DMS153 treated with DMSO at 0.1 percent for 48 hours (cell line): ENCODE data around the gene ATPAF1.
"Not testable (repeated sequence)": the region's sequence is repeated elsewhere in the genome, so short reads cannot be mapped to it uniquely, and the experiment has no call there.

Experiments
- DNase-seq: peaks from one replicate; lab custom pipeline; 2025; ENCODE audit not compliant: unreplicated experiment; lab: John Stamatoyannopoulos, UW

ATPAF1 gene

DNA sequence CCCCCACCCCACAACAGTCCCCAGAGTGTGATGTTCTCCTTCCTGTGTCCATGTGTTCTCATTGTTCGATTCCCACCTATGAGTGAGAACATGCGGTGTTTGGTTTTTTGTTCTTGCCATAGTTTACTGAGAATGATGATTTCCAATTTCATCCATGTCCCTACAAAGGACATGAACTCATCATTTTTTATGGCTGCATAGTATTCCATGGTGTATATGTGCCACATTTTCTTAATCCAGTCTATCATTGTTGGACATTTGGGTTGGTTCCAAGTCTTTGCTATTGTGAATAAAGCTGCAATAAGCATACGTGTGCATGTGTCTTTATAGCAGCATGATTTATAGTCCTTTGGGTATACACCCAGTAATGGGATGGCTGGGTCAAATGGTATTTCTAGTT, 17.0 kb downstream of the ATPAF1 start:
- DNase-seq, result not testable (repeated sequence)

DNA sequence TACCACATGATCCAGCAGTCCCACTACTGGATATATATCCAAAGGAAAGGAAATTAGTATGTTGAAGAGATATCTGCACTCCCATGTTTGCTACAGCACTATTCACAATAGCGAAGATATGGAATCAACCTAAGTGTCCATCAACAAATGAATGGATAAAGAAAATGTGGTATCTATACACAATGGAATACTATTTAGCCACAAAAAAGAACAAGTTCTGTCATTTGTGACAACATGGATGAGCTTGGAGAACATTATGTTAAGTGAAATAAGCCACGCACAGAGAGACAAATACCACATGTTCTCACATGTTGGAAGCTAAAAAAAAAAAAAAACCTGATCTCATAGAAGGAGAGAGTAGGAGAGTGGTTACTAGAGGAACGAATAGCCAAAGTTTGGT, 17.7 kb downstream of the ATPAF1 start:
- no peak for DNase-seq

DNA sequence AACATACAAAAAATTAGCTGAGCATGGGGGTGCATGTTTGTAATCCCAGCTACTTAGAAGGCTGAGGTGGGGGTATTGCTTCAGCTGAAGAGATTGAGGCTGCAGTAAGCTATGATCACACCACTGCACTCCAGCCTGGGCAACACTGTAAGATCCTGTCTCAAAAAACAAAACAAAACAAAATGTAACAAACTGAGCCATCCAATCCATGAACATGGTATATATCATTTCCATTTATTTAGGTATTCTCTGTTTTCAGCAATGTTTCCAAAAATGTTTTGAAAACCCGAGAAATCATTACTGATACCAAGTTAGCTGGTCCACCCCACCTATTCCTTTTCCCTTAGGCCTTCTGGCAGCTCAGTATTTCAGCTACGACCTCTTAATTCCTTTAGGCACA, 18.4 kb downstream of the ATPAF1 start:
- no peak for DNase-seq

DNA sequence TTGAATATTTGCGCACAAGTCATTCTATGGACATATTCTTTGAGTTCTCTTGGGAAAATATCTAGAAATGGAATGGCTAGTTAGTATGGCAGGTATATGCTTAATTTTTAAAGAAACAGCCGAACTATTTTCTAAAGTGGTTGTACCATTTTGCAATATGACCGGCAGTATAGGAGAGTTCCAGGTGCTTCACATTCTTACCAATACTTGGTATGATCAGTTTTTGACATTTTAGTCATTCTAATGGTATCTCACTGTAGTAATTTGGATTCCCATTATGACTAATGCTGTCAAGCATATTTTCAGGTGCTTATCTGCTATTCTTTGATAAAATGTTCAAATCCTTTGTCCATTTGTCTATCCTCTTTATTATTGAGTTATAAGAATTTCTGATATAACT, 20.6 kb downstream of the ATPAF1 start:
- no peak for DNase-seq

DNA sequence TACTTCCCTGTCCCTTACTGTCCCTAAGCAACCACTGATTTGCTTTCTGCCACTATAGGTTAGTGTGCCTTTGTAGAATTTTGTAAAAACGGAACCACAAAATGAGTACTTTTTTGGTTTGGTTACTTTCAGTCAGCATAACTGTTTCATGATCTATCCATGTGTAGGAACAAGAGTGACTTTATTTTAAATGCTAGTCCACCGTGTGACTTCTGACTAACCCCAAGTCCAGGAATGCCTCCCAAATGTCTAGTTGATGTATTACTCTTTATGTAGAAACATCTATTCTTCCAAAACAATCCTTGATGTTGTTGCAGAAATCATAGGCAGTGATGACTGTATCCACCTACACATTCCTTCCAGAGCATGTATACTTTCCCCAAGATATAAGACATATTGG, 21.3 kb downstream of the ATPAF1 start:
- no peak for DNase-seq

DNA sequence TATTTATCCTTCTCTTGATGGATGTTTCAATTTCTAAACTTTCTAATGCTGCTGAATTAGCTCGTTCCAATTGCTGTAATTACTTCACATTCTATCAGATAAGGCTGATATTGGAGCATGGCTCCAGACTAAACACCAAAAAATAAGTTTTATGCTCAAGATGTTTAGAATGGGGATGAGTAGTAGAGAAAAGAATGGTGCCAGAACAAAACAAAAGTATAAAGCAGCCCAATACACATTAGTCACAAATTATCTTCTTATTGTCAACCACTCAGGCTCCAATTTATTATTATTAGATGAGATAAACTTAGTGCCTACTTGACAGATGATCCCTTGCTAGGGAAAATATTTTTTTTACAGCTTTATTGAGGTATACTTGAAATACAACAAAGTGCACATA, 21.8 kb downstream of the ATPAF1 start:
- DNase-seq, result no peak

DNA sequence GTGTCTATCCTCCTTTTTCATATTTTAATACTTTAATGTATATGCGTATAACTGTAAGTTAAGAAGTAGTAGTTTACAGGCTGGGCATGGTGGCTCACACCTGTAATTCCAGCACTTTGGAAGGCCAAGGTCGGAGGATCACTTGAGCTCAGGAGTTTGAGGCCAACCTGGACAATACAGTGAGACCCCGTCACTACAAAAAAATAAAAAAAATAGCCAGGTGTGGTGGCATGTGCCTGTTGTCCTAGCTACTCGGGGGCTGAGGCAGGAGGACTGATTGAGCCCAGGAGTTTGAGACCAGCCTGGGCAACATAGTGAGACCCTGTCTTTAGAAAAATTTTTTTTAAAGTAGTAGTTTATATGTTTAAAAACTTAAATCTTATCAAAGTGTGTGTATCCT, 22.3 kb downstream of the ATPAF1 start:
- DNase-seq, result no peak

DNA sequence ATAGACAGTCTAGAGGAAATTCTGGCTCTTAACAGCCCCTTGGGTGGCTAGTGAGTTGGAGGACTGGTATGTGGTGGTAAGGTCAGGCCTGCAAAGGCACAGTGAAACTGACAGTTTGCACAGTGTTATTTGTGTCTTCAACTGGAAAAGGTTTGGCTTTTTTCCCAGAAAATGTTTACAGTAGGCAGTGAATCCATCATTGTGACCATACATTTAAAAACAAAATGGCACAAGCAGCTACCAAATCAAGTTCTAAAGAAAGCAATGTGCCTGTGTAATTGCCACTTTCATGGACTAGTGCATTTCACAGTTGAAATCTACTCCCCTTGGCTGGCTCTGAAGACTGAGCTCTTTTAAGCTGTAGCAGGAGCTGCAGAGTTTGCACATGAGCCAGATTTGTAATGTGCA, 24.8 kb downstream of the ATPAF1 start:
- peak; percentile 94 for DNase-seq

DNA sequence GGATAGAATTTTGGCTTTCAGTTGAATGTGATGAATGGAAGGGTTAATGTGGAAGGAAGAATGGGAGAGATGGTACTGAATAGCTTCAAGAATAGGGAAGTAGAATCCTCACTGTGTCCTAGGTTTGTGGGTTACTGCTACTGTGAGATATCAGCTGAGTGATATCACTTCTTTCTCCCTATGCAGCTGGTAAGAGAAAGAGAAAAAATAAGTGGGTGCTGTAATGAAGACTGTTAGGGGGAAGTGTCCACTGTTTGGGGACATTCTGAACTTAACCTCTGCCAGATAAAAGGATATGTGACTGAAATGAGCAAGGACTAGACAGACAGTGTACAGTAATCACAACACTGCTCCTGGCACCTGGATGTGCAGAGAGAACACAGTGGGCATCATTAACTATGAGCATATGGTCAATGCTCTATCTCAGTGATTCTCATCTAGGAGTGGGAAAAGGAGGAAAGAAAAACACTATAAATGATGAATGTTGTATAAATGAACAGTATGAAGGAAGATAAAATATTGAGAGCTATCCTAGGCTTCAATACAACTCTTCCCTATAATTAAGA, 26.0 kb downstream of the ATPAF1 start:
- no peak for DNase-seq

DNA sequence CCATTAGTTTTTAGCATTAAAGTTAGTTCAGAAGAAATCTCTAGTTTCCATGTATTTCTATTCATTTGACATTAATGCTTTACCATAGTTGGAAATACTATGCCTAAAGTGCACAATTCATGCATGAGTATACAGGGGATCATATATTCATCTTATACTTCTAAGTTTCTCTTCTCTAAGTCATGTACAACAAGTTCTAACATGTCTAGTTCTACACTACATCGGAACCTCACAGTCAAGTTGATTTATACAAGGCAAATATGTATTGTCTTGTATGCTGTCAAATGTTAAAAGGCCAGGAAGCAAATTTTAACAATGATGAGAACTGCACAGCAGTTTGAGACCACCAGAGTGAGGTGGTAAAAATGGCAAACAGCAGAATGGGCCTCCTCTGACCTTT, 28.6 kb downstream of the ATPAF1 start:
- DNase-seq, result no peak

DNA sequence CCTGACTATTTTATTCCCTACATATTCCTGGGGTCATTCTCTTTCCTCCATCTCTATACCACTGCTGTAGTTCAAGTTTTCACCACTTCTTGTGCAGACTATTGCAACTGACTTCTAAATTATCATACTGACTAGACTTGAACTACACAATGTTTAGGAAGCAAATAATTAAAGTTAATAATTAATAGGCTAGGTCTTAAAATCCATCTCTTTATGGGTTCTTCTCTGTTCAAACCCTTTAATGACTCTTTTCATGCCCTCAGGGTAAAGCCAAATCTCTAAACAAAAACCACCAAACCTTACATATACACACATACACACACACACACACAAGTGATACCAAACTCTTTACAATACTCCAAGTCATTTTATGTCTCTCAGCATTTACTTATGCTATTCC, 29.2 kb downstream of the ATPAF1 start:
- no peak for DNase-seq

DNA sequence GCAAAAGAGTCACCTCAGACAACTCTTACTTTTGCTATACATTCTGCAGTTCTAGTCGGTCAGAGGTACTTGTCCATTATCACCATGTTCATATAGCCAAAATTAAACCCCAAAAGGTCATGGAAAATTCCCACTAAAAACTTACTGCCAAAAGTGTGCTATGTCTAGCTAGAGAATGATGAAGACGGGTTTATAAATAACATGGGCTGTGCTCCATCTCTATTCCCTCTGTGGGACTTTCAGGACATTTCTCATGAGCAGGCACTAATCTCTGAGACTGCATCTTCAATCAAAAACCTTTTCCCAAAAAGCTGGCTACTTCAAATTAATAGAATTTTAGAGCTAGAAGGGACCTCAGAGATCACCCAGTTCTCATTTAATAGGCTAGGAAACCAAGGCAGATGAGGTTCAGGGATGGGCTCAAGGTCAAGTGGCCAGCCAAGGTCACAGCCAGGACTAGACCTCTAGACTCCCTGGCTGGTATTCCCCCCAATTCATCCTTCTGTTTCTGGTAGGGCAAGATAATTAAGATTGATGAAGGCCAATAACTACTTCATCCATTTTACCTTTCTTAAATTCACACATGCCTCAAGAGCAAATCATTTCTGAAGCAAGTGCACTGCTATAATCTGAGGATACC, 30.6 kb downstream of the ATPAF1 start:
- no peak for DNase-seq

DNA sequence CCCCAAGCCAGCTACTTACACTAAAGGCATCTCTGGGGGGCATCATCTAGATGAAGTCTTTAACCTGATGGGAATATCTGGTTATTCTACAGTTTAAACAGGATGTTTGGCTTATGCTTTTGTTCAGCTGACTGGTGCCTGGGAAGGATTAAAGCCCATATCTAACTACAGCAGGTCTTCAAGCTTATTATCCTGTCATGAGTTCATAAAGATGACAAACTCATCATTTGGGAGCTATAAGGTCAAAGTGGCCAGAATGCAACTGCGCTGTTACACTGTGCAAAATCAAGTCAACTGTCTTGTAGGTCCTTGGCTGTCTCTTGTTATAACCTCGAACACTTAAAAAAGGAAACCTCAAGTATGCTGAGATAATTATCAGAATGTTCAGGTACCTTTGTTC, 33.0 kb downstream of the ATPAF1 start:
- no peak for DNase-seq

DNA sequence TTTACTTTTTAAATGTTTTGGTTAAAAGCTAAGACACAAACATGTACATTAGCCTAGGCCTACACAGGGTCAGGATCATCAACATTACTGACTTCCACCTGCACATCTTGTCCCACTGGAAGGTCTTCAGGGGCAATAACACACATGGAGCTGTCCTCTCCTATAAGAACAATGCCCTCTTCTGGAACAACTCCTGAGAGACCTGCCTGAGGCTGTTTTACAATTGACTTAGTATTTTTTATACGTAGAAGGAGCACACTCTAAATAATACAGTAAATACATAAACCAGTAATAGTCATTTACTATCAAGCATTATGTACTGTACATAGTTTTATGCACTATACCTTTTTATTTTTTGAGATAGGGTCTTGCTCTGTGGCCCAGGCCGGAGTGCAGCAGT, 37.4 kb downstream of the ATPAF1 start:
- DNase-seq, result no peak

DNA sequence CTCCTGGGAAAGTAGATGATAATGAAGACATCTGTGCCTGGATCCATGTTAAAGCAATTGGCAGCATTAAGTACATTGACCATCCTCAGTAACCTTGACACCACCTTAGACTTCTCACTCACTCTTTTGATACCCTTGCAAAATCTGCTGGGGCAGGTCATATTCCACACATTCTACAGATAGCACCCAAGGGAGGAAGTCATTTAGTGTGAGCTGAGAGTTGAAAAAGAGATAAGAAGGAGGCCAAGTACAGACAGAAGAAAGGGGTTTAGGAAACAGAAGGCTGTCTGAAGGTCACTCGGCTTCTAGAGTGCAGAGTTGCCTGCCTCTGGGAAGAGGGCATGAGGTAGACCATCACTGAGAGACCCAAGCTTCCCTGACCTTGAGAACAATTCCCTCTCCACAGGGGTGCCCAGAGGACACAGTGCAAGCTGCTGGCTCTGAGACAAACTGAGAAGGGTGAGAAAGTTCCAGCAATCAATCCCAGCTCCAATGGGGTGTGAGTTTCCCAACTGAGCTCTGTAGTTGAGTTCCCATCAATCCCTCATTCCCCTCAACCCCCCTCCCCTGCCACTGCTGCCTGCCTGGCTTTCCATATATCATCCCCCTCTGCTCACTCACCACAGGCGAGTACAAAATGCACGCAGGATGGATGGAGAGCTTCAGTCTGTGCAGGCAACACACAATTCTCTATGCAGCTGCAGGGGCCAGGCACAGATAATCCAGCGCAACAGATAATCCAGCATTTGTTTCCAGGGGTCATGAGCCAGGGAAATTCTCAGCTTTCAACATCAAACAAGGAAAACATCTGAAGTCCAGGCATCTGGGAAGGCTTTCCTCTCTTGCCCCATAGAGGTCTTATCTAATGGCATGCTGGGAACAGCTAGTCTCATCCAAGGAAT, 44.2 kb downstream of the ATPAF1 start:
- no peak for DNase-seq

DNA sequence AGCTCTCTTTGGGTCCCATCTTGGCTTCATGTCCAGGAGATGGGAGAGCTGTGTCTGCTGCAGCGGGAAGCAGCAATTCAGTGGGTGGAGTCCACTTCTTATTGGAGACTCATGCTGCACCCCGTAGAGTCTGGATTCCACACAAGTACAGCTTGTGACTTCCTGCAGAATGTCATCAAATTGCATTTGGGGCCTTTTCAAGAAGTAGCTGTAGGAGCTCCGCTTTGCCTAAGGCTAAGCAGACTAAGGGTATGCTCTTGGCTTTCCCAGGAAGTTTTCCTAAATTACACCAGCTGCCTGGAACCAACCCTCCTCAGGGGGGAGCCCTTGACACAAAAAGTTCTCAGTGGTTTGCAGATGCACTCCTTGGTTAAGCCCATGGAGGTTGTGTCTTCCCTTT, 45.8 kb downstream of the ATPAF1 start:
- DNase-seq, result peak; percentile 65

DNA sequence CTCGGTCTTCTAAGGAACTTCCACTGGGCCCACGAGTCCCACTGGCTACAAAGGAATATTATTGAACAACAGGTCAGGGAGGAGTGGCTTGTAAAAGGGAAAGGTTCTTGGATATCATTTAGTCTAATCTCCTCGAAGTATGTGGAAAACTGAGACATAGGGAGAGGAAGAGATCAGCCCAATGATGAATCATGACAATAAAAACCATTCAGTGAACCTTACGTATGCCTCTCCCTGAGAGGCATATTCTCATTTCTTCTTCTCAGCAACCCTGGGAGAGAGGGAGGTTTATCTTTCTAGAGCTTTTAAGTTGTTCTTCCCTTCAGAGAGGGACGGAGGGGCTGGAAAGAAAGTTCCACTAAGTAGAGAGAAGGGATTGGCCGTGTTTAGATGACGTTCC, 46.2 kb downstream of the ATPAF1 start:
- DNase-seq, result no peak

DNA sequence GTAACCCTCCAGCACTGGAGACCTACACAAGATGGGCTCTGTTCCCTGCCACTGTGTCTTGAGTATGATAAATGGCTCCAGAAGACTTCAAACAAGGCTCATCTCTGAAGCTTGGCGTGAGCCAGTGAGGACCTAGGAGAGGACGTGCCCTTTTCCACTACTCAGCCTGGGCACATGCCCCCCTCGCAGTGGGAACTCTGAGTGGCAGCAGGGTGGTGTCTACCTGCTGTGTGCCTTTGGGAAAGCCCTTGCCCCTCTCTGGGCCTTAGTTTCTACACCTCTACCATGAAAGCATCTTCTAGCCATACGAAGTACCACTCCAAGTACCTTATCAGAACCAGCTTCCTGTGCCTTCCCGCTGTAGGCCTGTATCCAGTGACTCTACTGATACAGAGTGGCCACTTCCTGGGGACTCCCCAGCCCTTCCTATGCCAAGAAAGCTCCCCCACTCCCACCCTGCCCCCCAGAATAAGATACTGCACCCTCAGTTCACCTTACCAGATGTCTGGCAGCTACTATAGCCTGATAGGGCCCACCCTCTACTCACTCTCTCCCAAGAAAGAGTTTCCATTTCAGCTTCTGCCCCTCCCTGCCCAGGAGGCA, 48.4 kb downstream of the ATPAF1 start:
- DNase-seq, result no peak

DNA sequence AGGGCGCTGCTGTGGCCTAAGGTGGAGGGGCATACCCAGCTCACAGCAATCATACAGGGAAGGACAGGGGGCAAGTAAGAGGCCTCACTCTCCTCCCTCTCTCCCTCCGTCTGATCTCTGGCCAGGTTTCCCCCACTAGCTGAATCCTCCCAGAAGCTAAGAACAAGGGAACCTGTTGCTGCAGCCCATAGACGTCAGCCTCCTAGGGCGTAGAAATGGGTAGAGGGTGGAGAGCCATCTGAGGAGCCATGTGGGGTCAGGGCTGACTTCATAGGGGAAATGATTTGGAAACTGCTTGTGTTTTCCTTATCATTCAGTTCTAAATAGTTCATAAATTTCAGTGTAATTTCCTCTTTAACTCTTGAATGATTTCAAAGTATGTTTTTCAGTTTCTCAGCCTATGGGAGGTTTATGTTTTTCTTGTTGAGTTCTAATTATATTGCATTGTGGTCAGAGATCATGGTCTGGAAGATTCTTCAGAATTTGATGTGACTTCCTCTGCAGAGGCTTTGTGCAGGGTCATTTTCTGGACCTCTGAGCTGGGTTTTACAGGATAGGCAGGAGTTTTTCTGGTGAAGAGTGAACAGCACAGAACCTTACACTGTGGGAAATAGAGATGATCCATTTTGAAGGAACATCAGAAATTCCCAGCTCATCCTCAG, 49.3 kb downstream of the ATPAF1 start:
- no peak for DNase-seq

DNA sequence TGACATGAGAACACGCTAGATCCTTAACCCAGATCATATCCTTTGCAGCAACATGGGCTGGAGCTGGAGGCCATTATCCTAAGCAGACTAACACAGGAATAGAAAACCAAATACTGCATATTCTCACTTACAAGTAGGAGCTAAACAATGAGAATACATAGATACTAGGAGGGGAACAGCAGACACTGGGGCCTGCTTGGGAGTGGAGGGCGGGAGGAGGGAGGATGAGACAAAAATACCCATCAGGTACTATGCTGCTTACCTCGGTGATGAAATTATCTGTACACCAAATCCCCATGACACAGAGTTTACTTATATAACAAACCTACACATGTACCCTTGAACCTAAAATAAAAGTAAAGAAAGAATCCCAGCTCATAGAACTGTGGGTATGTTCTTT, 50.3 kb downstream of the ATPAF1 start:
- DNase-seq, result no peak

DNA sequence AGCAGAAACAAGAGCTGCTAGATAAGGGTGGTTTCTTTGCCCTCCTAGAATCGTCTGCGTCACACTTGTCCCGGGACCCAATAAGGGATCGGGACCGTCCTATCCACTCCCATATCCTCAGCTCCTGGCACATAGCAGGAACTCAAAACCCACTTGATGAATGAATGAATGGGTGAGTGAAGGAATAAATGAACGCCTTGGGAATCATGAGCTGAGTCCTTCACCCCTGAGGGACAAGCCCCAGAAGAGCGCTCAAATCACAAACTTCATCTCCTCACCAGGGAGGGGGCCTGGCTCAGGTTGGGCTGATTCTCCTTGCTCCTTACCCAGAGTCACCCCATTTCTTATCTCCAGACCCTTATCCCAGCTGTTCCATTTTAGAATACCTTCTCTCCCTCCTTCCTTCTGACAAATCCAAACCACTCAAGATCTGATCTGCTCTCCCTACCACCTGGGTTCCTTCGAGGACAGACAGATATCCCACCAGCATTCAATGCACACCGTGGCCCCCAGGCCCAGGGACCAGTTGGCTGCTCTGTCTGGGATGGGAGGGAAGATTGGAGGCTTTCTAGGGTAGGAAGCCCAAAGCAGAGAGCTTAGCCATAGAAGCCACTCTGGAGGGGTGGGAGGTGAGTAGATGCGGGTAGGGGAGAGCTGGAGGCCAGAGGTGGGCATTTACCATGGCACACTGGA, 50.9 kb downstream of the ATPAF1 start:
- DNase-seq, result no peak
